Activated B cell treated with CpG ODN at 0.5 μM for 24 hours (primary cell): Measurements from ENCODE around the gene MZF1. TPM values are rescaled to one million over a fixed set of nuclear protein-coding genes. Genes with fewer than 3 reads are reported as not detected.

Source experiments
- ATAC-seq: fragments of 200-7000 bp; cut with Tn5 transposase; one replicate; pipeline ENCODE4 v1.10.0; 2021; ENCODE audit warnings: low read depth, mild to moderate bottlenecking, moderate library complexity
- CTCF ChIA-PET: fragments of 350-600 bp; sonication (Branson Sonifier 250); formaldehyde crosslinking; loops from one replicate; lab custom pipeline; 2021; ENCODE audit warnings: antibody characterized with exemption; lab: Charles Lee
- POLR2A ChIA-PET: fragments of 350-600 bp; sonication (Branson Sonifier 250); formaldehyde crosslinking; loops from one replicate; lab custom pipeline; 2021; ENCODE audit warnings: antibody characterized with exemption; lab: Charles Lee
- DNase-seq: peaks from one replicate; pipeline ENCODE4 v3.0.0; 2022
- H3K27ac Mint-ChIP-seq: one replicate; pipeline ENCODE4 v1.8.0; 2020; ENCODE audit warnings: mixed read lengths
- H3K27me3 Mint-ChIP-seq: one replicate; pipeline ENCODE4 v1.8.0; 2021; ENCODE audit warnings: mixed read lengths
- H3K36me3 Mint-ChIP-seq: one replicate; pipeline ENCODE4 v1.8.0; 2021; ENCODE audit warnings: low read depth, mixed read lengths
- H3K4me1 Mint-ChIP-seq: one replicate; pipeline ENCODE4 v1.8.0; 2021; ENCODE audit warnings: mixed read lengths
- H3K4me3 Mint-ChIP-seq: one replicate; pipeline ENCODE4 v1.8.0; 2020; ENCODE audit warnings: mild to moderate bottlenecking, mixed read lengths
- H3K9me3 Mint-ChIP-seq: one replicate; pipeline ENCODE4 v1.8.0; 2020; ENCODE audit warnings: mixed read lengths
- intact Hi-C: fragments of 100-400 bp; cut with micrococcal nuclease; formaldehyde crosslinking; loops from one replicate; pipeline ENCODE4 v1.15.1; 2024
- total RNA-seq: library from RNA; stranded (reverse); gene quantifications from 2 replicates; pipeline ENCODE4 v1.2.3, GENCODE V29; 2022
- TF ChIP-seq, protein P1 (sequence below): fragments of 200-600 bp; IDR thresholded peaks from one replicate; pipeline ENCODE4 v1.8.0; 2022; ENCODE audit warnings: antibody characterized with exemption, mild to moderate bottlenecking

Gene MZF1
- total RNA-seq, 1 donor from 2014 or later: 54.5 TPM

DNA sequence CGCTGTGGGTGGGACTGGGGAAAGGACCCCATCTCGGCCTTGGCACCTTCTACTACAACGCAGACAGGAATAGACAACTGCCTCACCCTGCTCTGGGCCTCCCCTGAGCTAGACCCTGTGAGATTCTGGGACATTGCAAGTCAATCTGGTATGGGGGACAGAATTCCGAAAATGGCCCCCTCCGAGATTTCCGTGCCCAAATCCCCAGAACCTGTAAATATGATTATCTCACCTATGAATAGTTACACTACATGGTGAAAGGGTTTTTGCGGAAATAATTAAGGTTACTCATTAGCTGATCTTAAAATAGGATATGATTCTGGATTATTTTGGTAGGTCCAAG is 52.9 kb downstream of the MZF1 start:
- ChIA-PET POLR2A (interaction anchor here (0.5 to 4.4 kb wide), 39 partner anchors 12 to 811 kb away, joined by 3 to 82 read pairs (median 7); partner anchors contain the start of genes CHMP2A, ERVK3-1, MZF1 and RPS5), CTCF (interaction anchor here (0.6 to 2.7 kb wide), 24 partner anchors 9 to 368 kb away, joined by 3 to 62 read pairs (median 5); partner anchors contain the start of genes CHMP2A, MZF1, SLC27A5 and TRIM28)
- Mint-ChIP-seq H3K9me3 (no peaks in the 10 kb centered on the region), H3K27me3 (no peaks in the 10 kb centered on the region), H3K4me3 (peak overlapping the region; percentile 95), H3K4me1 (peaks cover 36% of the 10 kb centered on the region), H3K27ac (peak overlapping the region; percentile 97), H3K36me3 (peaks cover 31% of the 10 kb centered on the region)
- DNase-seq (no peak), ATAC-seq (no peak)
- TF ChIP-seq, protein P1, sequence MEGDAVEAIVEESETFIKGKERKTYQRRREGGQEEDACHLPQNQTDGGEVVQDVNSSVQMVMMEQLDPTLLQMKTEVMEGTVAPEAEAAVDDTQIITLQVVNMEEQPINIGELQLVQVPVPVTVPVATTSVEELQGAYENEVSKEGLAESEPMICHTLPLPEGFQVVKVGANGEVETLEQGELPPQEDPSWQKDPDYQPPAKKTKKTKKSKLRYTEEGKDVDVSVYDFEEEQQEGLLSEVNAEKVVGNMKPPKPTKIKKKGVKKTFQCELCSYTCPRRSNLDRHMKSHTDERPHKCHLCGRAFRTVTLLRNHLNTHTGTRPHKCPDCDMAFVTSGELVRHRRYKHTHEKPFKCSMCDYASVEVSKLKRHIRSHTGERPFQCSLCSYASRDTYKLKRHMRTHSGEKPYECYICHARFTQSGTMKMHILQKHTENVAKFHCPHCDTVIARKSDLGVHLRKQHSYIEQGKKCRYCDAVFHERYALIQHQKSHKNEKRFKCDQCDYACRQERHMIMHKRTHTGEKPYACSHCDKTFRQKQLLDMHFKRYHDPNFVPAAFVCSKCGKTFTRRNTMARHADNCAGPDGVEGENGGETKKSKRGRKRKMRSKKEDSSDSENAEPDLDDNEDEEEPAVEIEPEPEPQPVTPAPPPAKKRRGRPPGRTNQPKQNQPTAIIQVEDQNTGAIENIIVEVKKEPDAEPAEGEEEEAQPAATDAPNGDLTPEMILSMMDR: no peak
- intact Hi-C loops: loop anchor here (1.0 kb wide), 1 partner anchor 61 kb away; no protein-coding TSS in a partner anchor

DNA sequence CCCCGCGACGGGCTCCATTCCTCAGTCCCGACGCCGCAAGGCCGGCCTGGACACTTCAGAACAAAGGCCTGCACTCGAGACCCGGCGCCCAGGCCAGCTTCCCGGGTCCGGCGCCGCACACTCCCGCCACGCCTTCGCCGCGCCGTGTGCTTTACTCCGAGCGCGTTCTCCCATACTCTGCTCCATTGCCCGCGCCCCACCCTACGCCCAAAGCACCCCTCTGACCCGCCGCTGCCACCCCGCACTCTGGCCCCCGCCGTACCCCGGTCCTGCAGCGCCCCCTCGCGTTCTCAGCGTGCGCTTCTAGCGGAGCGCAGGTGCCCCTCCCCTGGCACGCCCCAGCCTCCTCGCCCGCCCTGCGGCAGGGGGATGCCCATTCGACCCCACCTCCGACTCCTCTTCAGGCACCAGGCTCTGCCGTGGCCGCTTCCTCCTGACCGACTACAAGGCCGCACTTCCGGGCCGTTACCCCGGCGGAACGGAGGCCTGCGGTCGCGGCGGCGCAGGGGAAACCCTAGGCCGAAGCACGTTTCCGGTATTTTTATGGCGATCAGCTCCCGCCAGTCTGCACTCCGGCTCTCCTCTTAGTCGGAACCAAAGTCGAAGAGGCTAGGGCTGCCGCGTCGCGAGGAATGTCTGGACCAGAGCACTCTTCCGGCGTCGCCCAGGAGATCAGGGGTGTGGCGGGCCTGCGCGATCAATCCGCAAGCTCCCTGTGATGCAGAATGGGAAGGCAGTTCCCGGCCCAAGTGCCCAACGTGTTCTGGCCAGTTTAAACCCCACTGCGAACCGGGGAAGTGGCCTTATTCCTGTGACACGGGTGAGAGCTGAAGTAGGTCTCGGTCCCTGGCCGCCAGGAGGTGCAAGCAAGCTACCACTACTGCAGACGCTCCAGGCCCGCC is 53.5 kb downstream of the MZF1 start, which contains the start of gene ZBTB45:
Gene ZBTB45 (minus strand): TSS at position 456 of the 902 bp plus-strand sequence. CDS start 2,137 bp downstream, outside the sequence.
- H3K36me3 Mint-ChIP-seq: peaks cover 31% of the 10 kb centered on the region
- peak within 1 kb of the TSS; percentile 97 for H3K27ac Mint-ChIP-seq
- no peaks in the 10 kb centered on the region for H3K9me3 Mint-ChIP-seq
- intact Hi-C loops: loop anchor here (1.0 to 5.0 kb wide), 14 partner anchors 20 to 1112 kb away; partner anchors contain the start of genes CHMP2A, TRIM28, ZNF132 and ZNF446
- H3K27me3 Mint-ChIP-seq: no peaks in the 10 kb centered on the region
- DNase-seq (peak; percentile 88), ATAC-seq (peak; percentile 83)
- CTCF ChIA-PET: interaction anchor here (0.6 to 2.7 kb wide), 24 partner anchors 8 to 367 kb away, joined by 3 to 62 read pairs (median 5); partner anchors contain the start of genes CHMP2A, MZF1, SLC27A5 and TRIM28
- peaks cover 39% of the 10 kb centered on the region for H3K4me1 Mint-ChIP-seq
- TF ChIP-seq, protein P1: no peak
- peak within 1 kb of the TSS; percentile 95 for H3K4me3 Mint-ChIP-seq
- POLR2A ChIA-PET: interaction anchor here (0.5 to 4.4 kb wide), 41 partner anchors 13 to 810 kb away, joined by 3 to 82 read pairs (median 7); partner anchors contain the start of genes CHMP2A, ERVK3-1, MZF1 and RPS5

DNA sequence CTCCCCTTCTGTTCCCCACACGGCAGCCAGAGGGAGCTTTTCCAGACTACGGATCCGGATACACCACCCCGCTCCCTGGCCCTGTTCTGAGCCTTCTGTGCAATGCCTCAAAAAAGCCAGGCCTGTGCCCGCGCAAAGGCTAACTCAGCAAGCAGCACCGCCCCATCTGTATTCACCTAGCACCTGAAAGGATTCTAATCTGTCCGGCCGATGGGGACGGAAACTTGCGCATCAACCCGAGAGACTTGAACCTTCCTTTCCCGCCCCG is 54.1 kb downstream of the MZF1 start:
- Mint-ChIP-seq H3K4me3 (peak overlapping the region; percentile 95), H3K9me3 (no peaks in the 10 kb centered on the region), H3K36me3 (peaks cover 31% of the 10 kb centered on the region), H3K4me1 (peaks cover 44% of the 10 kb centered on the region), H3K27ac (peak overlapping the region; percentile 97), H3K27me3 (no peaks in the 10 kb centered on the region)
- intact Hi-C loops: loop anchor here (1.0 to 5.0 kb wide), 13 partner anchors 20 to 1112 kb away; partner anchors contain the start of genes CHMP2A, TRIM28, ZNF132 and ZNF446
- ATAC-seq (no peak), DNase-seq (peak; percentile 28)
- TF ChIP-seq, protein P1: no peak
- CTCF ChIA-PET: interaction anchor here (1.1 to 1.9 kb wide), 4 partner anchors 56 to 156 kb away, joined by 3 to 19 read pairs (median 3); partner anchors contain the start of gene ZNF497
- POLR2A ChIA-PET: interaction anchor here (1.1 to 4.4 kb wide), 13 partner anchors 19 to 516 kb away, joined by 3 to 82 read pairs (median 16); partner anchors contain the start of genes CHMP2A, MZF1, TRIM28 and ZNF132

DNA sequence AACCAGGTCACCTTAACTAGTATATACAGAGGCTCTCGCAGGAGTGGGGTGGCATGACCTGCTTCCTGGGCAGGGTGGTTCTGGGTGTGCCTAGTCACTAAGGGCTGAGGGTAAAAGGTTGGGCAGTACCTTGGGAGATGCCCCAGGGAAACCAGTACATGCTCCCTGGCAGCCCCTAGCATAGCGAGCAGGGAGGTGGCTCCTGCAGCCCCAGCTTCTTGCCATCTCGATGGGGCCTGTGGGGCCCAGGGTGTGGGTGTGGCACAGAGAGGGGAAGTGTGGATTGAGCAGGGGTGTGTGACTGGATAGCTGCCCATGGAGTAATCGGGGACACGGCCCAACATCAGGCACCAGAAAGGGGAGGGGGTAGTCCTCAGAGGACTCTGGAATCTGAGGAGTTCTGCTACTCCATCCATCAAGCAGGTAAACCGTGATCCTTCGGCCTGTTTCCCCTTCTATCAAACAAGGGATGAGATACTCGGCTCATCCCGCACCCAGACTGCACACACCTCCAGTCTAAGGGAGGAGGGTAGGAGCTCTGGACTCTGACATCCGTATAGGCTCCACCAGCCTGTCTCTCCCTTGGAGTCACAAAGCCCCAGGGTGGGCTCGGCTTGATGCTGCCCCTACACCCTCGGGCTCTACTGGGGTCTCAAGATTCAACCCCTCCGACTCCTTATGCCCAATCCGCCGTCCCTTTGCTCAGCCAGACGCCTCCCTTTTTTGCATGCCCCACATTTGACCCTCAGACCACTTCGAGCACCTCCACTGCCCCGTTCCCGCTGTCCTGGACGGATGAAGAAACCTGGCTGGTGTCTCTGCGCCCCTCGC is 54.7 kb downstream of the MZF1 start:
- peaks cover 48% of the 10 kb centered on the region for H3K4me1 Mint-ChIP-seq
- ChIA-PET CTCF (interaction anchor here (1.2 to 1.9 kb wide), 3 partner anchors 57 to 156 kb away, joined by 3 to 19 read pairs (median 3); partner anchors contain the start of gene ZNF497), POLR2A (interaction anchor here (1.1 to 4.4 kb wide), 13 partner anchors 19 to 516 kb away, joined by 3 to 82 read pairs (median 16); partner anchors contain the start of genes CHMP2A, MZF1, TRIM28 and ZNF132)
- no peaks in the 10 kb centered on the region for H3K27me3 Mint-ChIP-seq
- H3K27ac Mint-ChIP-seq: peak overlapping the region; percentile 97
- H3K4me3 Mint-ChIP-seq: peak overlapping the region; percentile 95
- ATAC-seq (no peak), DNase-seq (no peak)
- TF ChIP-seq, protein P1: no peak
- H3K36me3 Mint-ChIP-seq: peaks cover 31% of the 10 kb centered on the region
- no peaks in the 10 kb centered on the region for H3K9me3 Mint-ChIP-seq
- intact Hi-C loops: loop anchor here (1.0 to 5.0 kb wide), 13 partner anchors 19 to 1111 kb away; partner anchors contain the start of genes CHMP2A, TRIM28, ZNF132 and ZNF446
